ENCODE measurements around the gene RPS6KA3. TPM values are rescaled to one million over a fixed set of nuclear protein-coding genes. Genes with fewer than 3 reads are reported as not detected.
A peak's percentile ranks its signal among the peaks of the same experiment; 100 is the strongest.

Gene RPS6KA3
- total RNA-seq, 6 experiments from 2014 or later = 36.0 to 63.7 (median 44.7) TPM

- Histone ChIP-seq H3K27me3 (no peaks in the 10 kb centered on the region), H3K4me1 (peaks cover 0 to 35% (median 6%) of the 10 kb centered on the region in 4 donors), H3K4me3 (no peak overlapping the region), H3K9me3 (no peaks in the 10 kb centered on the region), H3K36me3 (no peaks in the 10 kb centered on the region), H3K27ac (peak overlapping the region; percentile 6 to 61 (median 39))
- no peak for TF ChIP-seq CTCF (IDR thresholded peaks at IDR 0.05)
- no peak for TF ChIP-seq POLR2A (IDR thresholded peaks at IDR 0.05)
- 30% methylated on average over 4 of the region's 4 CpGs for WGBS (ENCODE audit: insufficient coverage, low coverage, low lambda C conversion rate, missing lambda C conversion rate)
- no peak for DNase-seq
- intact Hi-C loops (cut with DNase I) = no loop called here
- peak; percentile 67 to 91 (median 80) for ATAC-seq
These were observed 55.4 kb downstream of the RPS6KA3 start for GRCh38 chrX:20211261-20211786.

- peaks cover 0 to 31% (median 6%) of the 10 kb centered on the region in 4 donors for H3K4me1 ChIP-seq
- 35% methylated on average over 4 of the region's 4 CpGs for WGBS (ENCODE audit: insufficient coverage, low coverage, low lambda C conversion rate, missing lambda C conversion rate)
- peak overlapping the region in 2 of 3 donors; percentile 31 to 36 for H3K27ac ChIP-seq
- H3K27me3 ChIP-seq = no peaks in the 10 kb centered on the region
- intact Hi-C loops (cut with DNase I) = no loop called here
- H3K36me3 ChIP-seq = peaks cover 0 to 5% (median 2%) of the 10 kb centered on the region in 4 donors
- no peaks in the 10 kb centered on the region for H3K9me3 ChIP-seq
- ATAC-seq (peak; percentile 80 to 95 (median 90)), DNase-seq (peak in 2 of 3 donors; percentile 61 to 66)
- no peak for TF ChIP-seq POLR2A (IDR thresholded peaks at IDR 0.05)
- peak in 1 of 4 donors; percentile 11 for TF ChIP-seq CTCF (IDR thresholded peaks at IDR 0.05)
- no peak overlapping the region for H3K4me3 ChIP-seq
These were observed 60.6 kb downstream of the RPS6KA3 start for GRCh38 chrX:20205927-20206708.

- WGBS (ENCODE audit: insufficient coverage, low coverage, low lambda C conversion rate, missing lambda C conversion rate) = 71% methylated on average over 6 of the region's 6 CpGs
- H3K9me3 ChIP-seq = no peaks in the 10 kb centered on the region
- no peak overlapping the region for H3K4me3 ChIP-seq
- no peak overlapping the region for H3K27ac ChIP-seq
- H3K36me3 ChIP-seq = peaks cover 0 to 5% (median 3%) of the 10 kb centered on the region in 4 donors
- DNase-seq (no peak), ATAC-seq (no peak)
- no peaks in the 10 kb centered on the region for H3K27me3 ChIP-seq
- H3K4me1 ChIP-seq = peaks cover 0 to 20% (median 6%) of the 10 kb centered on the region in 4 donors
- intact Hi-C loops (cut with DNase I) = no loop called here
- TF ChIP-seq CTCF (IDR thresholded peaks at IDR 0.05) = no peak
- no peak for TF ChIP-seq POLR2A (IDR thresholded peaks at IDR 0.05)
These were observed 62.4 kb downstream of the RPS6KA3 start for GRCh38 chrX:20204351-20204750.

GRCh38 chrX:20197641-20198210 lies 69.0 kb downstream of the RPS6KA3 start:
- H3K27ac ChIP-seq = no peak overlapping the region
- H3K9me3 ChIP-seq = no peaks in the 10 kb centered on the region
- H3K27me3 ChIP-seq = no peaks in the 10 kb centered on the region
- DNase-seq (no peak), ATAC-seq (no peak)
- intact Hi-C loops (cut with DNase I) = no loop called here
- WGBS (ENCODE audit: insufficient coverage, low coverage, low lambda C conversion rate, missing lambda C conversion rate) = 60% methylated on average over 2 of the region's 2 CpGs
- TF ChIP-seq POLR2A (IDR thresholded peaks at IDR 0.05) (no peak), CTCF (IDR thresholded peaks at IDR 0.05) (no peak)
- H3K4me1 ChIP-seq = no peaks in the 10 kb centered on the region
- H3K36me3 ChIP-seq = peaks cover 0 to 3% (median 2%) of the 10 kb centered on the region in 4 donors
- no peak overlapping the region for H3K4me3 ChIP-seq

Data from right lobe of liver (tissue), 6 donors.